GM19455 (cell line): ENCODE results near the gene CELSR2.
"Not testable (repeated sequence)": the region's sequence is repeated elsewhere in the genome, so short reads cannot be mapped to it uniquely, and the experiment has no call there.

Source experiments
- ATAC-seq: cut with Tn5 transposase; IDR thresholded peaks from one replicate; pipeline ENCODE4 v1.9.1; 2021; ENCODE audit not compliant: unreplicated experiment

Gene CELSR2

DNA sequence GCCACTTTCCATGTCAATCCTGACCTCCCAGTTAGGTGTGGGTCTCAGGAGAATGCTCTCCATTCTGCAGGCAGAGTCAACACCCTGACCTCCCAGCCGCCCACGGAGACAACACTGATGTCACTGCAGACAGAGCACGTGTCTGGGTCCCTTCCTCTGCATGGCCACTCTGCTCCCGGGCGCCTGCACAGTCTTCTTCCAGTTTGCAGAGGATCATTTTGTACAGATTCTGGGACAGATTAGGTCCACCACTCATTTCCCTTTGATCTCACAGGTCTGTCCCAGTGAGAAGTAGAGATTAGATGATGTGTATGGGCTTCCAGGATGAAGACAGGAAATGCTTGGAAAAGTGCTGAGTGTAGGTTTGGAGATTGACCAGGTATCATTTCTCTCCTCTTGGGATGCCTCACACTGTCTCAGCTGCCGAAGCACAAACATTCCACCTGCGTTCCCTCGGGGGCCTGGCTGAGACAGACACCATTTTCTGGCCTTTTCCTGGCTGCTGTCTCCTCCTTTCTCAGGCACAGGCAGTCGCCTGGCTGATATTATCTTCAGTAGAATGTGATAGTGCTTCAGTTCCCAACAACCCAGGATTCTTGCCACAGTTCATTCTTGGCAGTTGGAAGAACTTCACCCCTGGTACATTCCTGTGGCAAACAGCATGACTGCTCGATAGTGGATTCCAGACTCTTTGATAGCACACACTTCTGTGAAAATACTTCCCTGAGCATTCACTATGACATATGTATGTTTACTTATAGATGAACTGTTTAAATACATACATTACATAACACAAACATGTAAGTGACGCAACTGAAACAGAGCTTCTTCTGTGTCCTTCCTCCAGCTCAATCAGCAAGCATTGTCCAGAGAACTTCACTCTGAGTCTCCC lies 49.6 kb downstream of the CELSR2 start:
- ATAC-seq: no peak

DNA sequence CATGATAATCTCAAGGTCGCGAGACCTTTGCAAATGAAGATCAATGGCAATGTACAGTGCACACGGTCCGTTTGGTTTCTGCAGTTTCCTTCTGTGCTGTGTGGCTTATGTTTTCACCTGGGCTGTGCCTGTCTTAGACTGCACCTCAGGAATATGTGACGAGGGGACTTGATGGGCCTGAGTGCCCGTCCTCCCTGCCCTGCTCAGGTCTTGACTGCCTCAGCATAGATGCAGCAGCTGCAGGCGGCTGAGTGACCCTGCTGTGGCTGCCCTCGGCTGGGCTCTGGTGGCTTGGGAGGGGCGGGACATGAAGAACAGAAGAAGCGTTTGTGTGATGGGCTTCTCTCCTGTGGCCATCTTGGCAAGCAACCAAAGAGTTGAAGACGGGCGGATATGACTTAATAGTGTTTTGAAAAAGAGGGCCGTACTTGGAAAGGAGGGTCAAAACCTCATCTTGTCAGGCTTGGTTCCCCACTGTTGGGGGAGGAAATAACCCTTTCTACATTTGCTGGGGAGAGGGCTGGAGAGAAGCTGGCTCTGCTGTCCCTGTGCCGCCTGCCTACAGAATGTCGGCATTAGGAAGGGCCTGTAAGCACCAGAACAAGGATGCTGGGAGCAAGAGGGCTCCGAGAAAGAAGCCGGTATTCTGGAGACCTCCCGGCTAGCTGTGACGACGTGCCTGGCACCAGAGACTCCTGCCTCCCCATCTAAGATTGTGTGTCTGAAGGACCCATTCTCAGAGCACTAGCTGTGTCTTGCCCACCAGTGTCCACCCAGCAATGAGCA lies 50.4 kb downstream of the CELSR2 start:
- no peak for ATAC-seq

DNA sequence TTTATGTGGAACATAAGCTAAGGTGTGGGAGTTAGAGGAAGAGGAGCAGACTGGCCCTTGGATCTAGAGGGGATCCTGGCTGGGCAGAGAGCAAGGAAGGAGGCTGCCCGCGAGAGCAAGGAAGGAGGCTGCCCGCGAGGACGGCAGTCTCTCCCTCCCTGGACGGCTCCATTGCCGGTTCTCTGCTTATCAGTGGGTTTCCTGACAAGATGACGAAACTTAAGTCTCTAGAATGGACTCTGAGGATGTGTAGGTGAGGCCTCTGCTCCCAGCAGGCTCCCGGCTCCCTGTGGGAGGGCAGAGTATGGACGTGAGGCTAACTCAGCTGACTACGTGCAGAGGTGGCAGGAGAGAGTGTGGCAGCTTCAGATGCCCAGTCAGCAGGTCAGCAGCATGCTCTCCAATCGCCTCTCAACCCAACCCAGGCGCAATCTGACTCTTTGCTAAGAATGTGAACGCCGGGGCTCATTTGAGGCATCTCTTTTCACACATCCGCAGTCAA lies 51.4 kb downstream of the CELSR2 start:
- ATAC-seq: no peak

DNA sequence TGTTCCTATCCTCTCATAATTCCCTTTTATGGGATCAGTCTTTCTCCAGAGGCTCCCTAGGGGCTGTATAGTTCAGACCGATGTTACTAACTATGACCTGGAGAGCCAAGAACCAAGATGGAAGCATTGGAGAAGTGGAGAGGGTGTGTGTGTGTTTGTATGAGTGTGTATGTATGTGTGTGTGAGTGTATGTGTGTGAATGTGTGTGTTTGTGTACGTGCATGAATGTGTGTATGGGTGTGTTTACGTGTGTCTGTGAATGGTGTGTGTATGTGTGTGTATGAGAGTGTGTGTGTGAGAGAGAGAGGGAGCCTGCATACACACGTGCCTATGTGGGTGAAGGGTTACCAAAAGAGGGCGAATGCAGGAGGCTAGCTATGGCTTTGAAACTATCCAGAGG lies 52.5 kb downstream of the CELSR2 start:
- ATAC-seq: no peak

DNA sequence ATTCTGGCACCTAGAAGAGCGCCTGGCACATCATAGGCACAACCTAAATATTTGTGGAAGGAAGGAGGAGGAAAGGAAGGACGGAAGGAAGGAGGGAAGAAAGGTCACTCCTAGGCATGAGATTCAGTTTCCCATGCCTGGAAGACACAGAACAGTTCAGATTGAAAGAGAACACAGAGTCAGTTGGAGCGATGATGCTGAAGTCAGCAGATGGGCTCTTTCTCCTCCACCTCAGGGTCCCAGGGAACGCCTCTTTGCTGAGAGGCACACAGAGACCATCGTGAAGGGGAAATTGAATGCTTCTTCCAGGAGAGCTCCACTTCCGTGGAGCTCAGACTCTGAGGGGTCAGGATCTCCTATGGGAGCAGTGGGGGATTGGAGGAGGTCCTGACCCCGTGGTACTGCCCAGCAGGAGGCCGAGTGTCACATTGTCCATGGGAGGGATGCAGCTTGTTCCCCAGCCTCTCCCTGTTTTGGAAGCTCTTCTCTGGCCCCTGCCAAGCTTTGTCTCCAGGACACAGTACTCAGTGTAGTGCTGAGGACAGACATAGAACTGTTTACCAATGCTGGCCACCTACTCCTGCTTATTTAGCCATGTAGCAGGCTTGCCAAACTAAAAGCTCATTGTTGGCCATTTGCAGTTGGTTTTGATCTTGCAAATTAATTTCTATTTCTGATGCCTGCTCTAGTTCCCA lies 55.0 kb downstream of the CELSR2 start:
- no peak for ATAC-seq

DNA sequence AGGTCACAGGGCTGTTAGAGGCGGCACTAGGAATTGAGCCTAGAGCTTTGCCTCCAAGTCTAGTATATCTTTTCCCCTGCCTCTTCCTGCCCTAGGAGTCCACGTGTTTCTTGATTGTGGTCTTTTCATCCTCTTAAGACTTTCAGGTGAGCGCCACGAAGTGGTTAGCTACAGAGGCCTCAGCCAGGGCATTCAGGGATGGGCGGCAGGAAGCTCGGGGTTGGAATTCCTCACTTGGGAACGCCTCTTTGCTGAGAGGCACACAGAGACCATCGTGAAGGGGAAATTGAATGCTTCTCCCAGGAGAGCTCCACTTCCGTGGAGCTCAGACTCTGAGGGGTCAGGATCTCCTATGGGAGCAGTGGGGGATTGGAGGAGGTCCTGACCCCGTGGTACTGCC lies 56.7 kb downstream of the CELSR2 start:
- not testable (repeated sequence) for ATAC-seq

DNA sequence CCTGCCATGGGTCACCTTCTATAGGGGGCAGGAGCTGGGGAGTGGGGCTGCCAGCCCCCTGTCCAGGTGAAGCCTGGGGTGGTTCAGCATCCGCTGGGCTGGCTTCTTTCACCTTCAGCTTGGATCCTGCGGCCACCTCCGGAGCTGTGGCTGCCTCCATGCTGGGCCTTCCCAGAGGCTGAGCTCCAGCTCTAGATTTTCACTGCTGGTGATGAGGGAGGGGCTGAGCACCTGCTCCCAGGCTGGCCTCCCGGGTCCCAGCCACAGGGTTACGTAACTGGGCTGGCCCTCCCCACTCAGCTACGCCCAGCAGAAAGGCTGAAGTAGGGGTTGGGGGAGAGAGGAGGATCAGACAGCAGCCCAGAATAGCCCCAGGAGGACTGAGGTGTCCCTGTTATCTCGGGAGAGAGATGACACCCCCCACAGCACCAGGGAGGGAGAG lies 57.5 kb downstream of the CELSR2 start, which contains the start of gene MYBPHL:
Gene MYBPHL (minus strand): TSS at position 180 of the 442 bp plus-strand sequence. CDS start 20 bp downstream, at position 160.
- no peak for ATAC-seq

DNA sequence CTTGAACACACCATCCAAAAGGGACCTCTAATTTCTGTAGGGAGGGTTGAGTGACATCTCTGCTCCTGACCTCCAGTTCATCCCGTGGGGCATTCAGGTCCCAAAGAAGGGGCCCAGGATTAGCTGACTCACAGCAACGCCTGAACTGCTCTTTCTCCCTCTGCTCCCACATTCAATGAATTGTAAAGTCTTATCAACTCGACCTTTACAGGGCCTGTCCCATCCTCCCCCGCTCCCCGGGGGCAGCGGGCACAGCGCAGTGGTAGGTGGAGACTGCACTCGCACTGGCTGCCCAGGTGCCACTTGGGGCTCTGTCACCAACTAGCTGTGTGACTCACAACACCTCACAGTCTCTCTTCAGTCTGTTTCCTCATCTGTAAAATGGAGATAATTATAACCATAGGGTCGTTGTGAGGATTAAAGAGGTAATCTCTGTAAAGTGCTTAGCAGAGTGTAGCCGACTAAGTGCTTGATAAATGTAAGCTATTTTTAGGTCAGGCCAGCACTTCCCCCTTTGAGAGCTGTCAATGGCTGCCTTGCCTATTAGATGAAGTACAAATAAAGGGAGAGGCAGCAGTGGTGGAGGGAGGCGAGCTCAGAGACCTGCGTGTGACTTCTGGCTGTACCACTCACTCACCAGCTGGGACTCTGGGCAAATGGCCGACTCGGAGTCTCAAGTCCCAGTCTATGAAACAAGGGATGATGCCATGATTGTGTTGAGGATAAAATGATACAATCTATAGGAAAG lies 58.1 kb downstream of the CELSR2 start:
- ATAC-seq: no peak

DNA sequence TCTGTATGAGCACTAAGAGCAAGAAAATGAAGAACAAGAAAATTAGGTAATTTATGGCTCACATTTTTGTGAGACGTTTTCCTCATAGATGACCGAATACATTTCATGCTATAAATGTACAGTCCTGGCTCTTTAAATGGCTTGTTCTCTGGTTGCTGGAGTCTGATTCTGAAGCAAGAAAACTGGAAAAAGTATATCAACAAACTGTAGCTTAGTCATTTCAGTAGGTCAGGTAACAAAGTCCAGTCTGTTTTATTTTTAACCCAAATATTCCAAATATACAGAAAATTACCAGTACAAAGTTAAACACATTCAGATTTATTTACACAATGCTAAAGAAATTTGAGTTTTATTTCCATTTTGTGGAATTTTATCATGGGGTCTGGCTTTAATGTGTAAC lies 60.0 kb downstream of the CELSR2 start:
- ATAC-seq: no peak

DNA sequence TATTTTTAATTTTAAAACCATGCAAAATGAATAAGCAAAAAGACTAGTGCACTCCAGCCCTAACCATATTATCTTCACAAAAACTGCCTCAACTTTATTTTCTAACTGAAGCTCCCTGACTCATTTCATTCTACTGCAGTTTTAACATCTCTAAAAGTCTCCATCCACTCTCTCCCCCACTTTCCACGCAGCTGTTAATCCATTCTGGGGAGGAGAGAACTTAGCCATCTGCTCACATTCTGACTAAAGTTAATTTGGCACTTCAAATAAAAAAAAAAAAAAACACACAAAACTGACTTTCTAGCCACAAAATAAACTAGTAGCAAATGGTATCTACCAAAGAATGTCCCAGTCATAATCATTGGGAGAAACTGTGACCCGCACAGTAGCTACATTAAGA lies 62.9 kb downstream of the CELSR2 start:
- ATAC-seq: no peak

DNA sequence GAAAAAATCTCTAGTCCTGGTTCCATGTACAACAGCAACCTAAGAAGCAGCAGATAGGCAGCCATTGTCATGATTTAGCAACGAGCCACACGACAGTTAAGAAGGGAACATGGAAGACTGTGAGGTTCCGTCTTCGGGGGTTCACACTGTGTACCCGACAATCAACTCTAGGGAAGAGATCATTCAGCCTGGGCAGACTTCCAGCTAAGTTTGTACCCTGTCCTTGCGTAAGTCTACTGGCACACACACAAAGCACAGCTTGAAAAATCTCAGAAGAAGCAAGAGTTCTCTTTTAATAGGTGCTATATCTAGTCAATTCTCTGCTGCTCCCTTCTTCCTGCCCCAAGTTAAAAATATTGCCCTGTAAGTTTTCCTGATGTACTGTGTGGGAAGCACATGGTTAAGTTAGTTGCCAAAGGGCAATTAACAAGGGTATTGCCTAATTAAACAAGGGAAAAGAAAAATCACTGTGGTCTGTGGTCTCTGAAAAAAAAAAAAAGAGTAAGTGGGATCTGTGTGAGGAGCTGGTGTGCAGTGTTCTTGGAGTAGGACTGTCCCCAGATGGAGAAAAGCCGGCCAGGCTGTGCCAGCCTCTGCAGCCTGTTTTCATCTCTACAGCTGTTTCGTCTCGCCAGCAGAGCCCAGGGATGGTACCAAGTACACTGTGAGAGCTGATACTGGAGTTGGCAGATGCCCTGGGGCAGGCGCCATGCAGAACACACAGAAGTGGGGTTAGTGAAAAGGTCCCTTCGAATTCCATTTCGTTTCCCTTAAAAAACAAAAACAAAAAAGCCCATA lies 63.8 kb downstream of the CELSR2 start:
- no peak for ATAC-seq

DNA sequence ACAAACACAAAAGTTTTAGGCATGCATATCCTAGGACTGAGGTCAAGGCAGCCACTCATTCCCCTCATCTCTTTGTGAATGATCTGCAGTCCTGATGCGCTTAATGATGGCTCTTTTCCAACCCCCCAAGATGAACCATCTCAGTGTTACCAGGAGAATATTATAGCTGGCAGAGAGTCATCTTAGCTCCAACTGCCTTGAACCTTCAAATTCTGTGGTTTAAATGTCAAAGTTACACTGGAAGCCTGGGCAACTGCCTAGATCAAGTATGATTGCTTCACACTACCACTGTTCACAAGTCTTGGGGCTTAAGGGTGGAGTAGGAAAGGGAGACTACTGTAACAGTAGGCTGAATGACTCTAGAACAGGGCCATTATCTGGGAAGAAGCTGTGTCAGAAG lies 65.5 kb downstream of the CELSR2 start:
- ATAC-seq: no peak

DNA sequence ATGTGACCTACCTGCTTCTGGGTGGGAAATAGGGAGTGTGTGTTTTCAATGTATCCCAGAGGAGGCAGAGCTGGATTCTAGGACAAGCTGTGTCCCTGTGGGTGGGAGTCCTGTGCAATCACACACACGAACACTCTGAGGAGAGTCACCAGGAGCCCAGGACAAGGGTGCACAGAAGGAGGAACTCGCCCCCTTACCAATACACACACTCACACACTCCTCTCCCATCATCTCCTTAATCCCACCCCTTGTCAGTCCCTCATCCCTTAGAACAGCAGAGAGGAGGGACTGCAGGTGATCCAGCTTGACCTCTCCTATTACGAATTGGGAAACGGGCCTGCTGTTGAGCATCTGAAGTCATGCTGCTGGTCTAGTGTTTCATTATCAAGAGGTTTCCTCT lies 65.9 kb downstream of the CELSR2 start:
- ATAC-seq: no peak

DNA sequence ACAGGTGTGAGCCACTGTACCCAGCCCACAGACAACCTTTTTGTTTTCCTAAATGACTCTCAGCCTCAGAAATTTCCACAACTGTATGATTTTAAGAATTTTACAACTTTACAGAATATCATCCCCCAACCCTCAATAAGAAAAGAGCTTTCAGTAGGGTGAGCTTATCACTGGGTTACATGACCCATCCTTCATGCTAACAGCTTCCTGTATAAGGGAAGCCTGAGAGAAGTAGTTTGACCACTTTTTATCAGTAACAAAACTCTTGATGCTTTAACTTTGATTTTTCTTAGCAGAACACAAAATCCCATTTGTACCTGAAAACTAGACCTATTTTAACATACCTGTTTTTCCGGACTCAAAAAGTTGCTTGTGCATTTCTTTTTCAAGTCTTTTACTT lies 67.2 kb downstream of the CELSR2 start:
- no peak for ATAC-seq

DNA sequence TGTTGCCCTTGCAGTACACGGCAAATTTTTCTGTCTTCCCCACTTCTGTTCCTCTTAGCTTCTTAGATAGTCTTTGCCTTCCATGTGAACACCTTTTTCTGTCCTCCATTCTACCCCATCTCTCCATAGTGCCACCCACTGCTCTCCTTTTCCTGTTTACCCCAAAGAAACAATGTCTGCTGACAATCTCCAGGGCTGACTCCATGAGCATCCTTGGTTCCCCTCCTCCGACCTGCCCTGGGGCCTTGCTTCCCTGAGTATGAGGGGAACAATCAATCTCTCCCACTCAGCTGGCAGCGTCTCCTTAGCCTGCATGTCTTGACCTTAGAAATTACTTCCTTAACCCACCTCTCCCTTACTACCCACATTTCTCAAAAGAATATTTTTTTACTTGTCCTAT lies 69.8 kb downstream of the CELSR2 start:
- no peak for ATAC-seq

DNA sequence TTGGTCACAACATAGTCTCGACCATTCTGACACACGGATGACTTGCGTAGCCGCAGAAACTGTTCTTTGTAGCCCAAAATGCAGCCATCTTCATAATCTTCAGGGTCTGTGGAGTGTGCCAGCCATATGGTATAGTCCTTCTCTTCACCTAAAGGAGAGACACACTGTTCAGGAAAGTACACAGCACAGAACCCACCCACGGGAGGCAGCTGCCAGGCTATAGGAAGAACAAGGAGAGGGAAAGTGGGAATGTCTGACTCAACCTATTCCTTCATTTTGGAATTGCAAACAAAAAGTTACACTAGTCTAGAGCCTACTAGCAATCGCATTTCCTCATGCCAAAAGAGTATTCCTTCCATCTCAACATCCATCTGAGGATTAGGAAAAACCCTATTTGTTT lies 73.6 kb downstream of the CELSR2 start:
- ATAC-seq: no peak
